Urinary bladder (tissue), 4 donors: ENCODE results near the gene STAMBP. TPM values are rescaled to one million over a fixed set of nuclear protein-coding genes. Genes with fewer than 3 reads are reported as not detected.
"Not testable (repeated sequence)": the region's sequence is repeated elsewhere in the genome, so short reads cannot be mapped to it uniquely, and the experiment has no call there.

Source experiments
- DNase-seq: peaks from one replicate; pipeline ENCODE4 v3.0.0-alpha.2; 2015; ENCODE audit errors: extremely low spot score
- H3K27ac ChIP-seq: one replicate; pipeline ENCODE4 v1.5.1; 2013; ENCODE audit warnings: low read depth, mild to moderate bottlenecking, moderate library complexity
- H3K36me3 ChIP-seq: one replicate; pipeline ENCODE4 v1.6.1; 2013; ENCODE audit warnings: mild to moderate bottlenecking, moderate library complexity; ENCODE audit not compliant: insufficient read depth
- H3K4me1 ChIP-seq: one replicate; pipeline ENCODE4 v1.6.1; 2013; ENCODE audit warnings: mild to moderate bottlenecking, moderate library complexity; ENCODE audit not compliant: insufficient read depth
- H3K4me3 ChIP-seq: one replicate; pipeline ENCODE4 v1.5.1; 2013; ENCODE audit warnings: low read depth, low read length
- WGBS: extraction: QIAGEN DNeasy Blood & Tissue Kit; methylation state at CpG from one replicate; pipeline ENCODE4 v1.1.7; 2013; 5-methylcytosine and 5-hydroxymethylcytosine counted together
- polyA plus RNA-seq: library from polyadenylated mRNA; stranded (reverse); fragments of 200-250 nt; gene quantifications from one replicate; pipeline ENCODE4 v1.2.3, GENCODE V29; 2013
- total RNA-seq: library from RNA; depleted of rRNA; stranded (reverse); fragments of >200 nt; gene quantifications from one replicate; pipeline ENCODE4 v1.2.3, GENCODE V29; 2014
- donor health status: healthy with polysubstance abuse.
- donor health status: healthy.

STAMBP gene
- total RNA-seq (30.4 TPM), polyA plus RNA-seq (35.2 TPM)

GRCh38 chr2:73828818-73829570, at the start of gene STAMBP:
Gene STAMBP (plus strand): TSS chr2:73828961. CDS start chr2:73830857, 1,896 bp downstream.
- H3K36me3 ChIP-seq, result no peaks in the 10 kb centered on the region
- peaks cover 2% of the 10 kb centered on the region for H3K4me1 ChIP-seq
- WGBS, result under 1% methylated on average over 48 of the region's 48 CpGs
- H3K27ac ChIP-seq, result peak within 1 kb of the TSS; percentile 88
- DNase-seq, result peak; percentile 97
- peak within 1 kb of the TSS; percentile 78 for H3K4me3 ChIP-seq

- Histone ChIP-seq H3K4me3 (peak within 1 kb of the TSS; percentile 65), H3K36me3 (no peaks in the 10 kb centered on the region), H3K4me1 (peaks cover 2% of the 10 kb centered on the region), H3K27ac (peak within 1 kb of the TSS; percentile 81)
- under 1% methylated on average over 40 of the region's 40 CpGs for WGBS
- peak; percentile 90 for DNase-seq
Measured at GRCh38 chr2:73779467-73780236, 49.1 kb upstream of the STAMBP start, which contains the start of gene DUSP11. Gene DUSP11 (minus strand): TSS chr2:73780103. CDS start chr2:73779974, 129 bp downstream.

GRCh38 chr2:73780237-73780582, 48.6 kb upstream of the STAMBP start:
- Histone ChIP-seq H3K36me3 (no peaks in the 10 kb centered on the region), H3K4me3 (no peak overlapping the region), H3K4me1 (peaks cover 2% of the 10 kb centered on the region), H3K27ac (no peak overlapping the region)
- DNase-seq, result no peak
- WGBS, result 6% methylated on average over 7 of the region's 7 CpGs

- not testable (repeated sequence) for H3K27ac ChIP-seq, H3K36me3 ChIP-seq, DNase-seq, H3K4me1 ChIP-seq, H3K4me3 ChIP-seq
- WGBS, result 74% methylated on average over 15 of the region's 15 CpGs
Measured at GRCh38 chr2:73783402-73783801, 45.4 kb upstream of the STAMBP start.

- not testable (repeated sequence) for H3K4me3 ChIP-seq, H3K4me1 ChIP-seq, H3K36me3 ChIP-seq, DNase-seq, H3K27ac ChIP-seq
- 57% methylated on average over 3 of the region's 3 CpGs for WGBS
Measured at GRCh38 chr2:73783883-73784282, 44.9 kb upstream of the STAMBP start, which contains the start of gene C2orf78. Gene C2orf78 (plus strand): TSS chr2:73784183. CDS start chr2:73784310, 127 bp downstream.

- no peaks in the 10 kb centered on the region for H3K36me3 ChIP-seq
- no peak for DNase-seq
- H3K4me1 ChIP-seq, result no peaks in the 10 kb centered on the region
- no peak overlapping the region for H3K4me3 ChIP-seq
- no peak overlapping the region for H3K27ac ChIP-seq
Measured at GRCh38 chr2:73811878-73812277, 16.9 kb upstream of the STAMBP start.

GRCh38 chr2:73812635-73813034, 16.1 kb upstream of the STAMBP start:
- H3K27ac ChIP-seq, result no peak overlapping the region
- no peaks in the 10 kb centered on the region for H3K36me3 ChIP-seq
- no peak for DNase-seq
- H3K4me3 ChIP-seq, result no peak overlapping the region
- H3K4me1 ChIP-seq, result no peaks in the 10 kb centered on the region

GRCh38 chr2:73818296-73818695, 10.5 kb upstream of the STAMBP start:
- H3K4me3 ChIP-seq, result no peak overlapping the region
- H3K36me3 ChIP-seq, result no peaks in the 10 kb centered on the region
- H3K4me1 ChIP-seq, result no peaks in the 10 kb centered on the region
- WGBS, result 83% methylated on average over 18 of the region's 18 CpGs
- DNase-seq, result no peak
- no peak overlapping the region for H3K27ac ChIP-seq

GRCh38 chr2:73821227-73821626, 7.5 kb upstream of the STAMBP start:
- Histone ChIP-seq H3K36me3 (no peaks in the 10 kb centered on the region), H3K27ac (no peak overlapping the region), H3K4me1 (no peaks in the 10 kb centered on the region), H3K4me3 (no peak overlapping the region)
- DNase-seq, result no peak
- WGBS, result 18% methylated on average over 2 of the region's 2 CpGs

- Histone ChIP-seq H3K4me3 (no peak overlapping the region), H3K27ac (no peak overlapping the region), H3K4me1 (no peaks in the 10 kb centered on the region), H3K36me3 (no peaks in the 10 kb centered on the region)
- DNase-seq, result no peak
- WGBS, result 60% methylated on average over 2 of the region's 2 CpGs
Measured at GRCh38 chr2:73821669-73822068, 7.1 kb upstream of the STAMBP start.

- no peak overlapping the region for H3K27ac ChIP-seq
- no peaks in the 10 kb centered on the region for H3K36me3 ChIP-seq
- no peak for DNase-seq
- no peak overlapping the region for H3K4me3 ChIP-seq
- 56% methylated on average over 1 of the region's 1 CpG for WGBS
- H3K4me1 ChIP-seq, result no peaks in the 10 kb centered on the region
Measured at GRCh38 chr2:73822276-73822675, 6.5 kb upstream of the STAMBP start.

- no peak for DNase-seq
- H3K4me3 ChIP-seq, result no peak overlapping the region
- 60% methylated on average over 2 of the region's 2 CpGs for WGBS
- no peaks in the 10 kb centered on the region for H3K36me3 ChIP-seq
- H3K27ac ChIP-seq, result no peak overlapping the region
- no peaks in the 10 kb centered on the region for H3K4me1 ChIP-seq
Measured at GRCh38 chr2:73822991-73823390, 5.8 kb upstream of the STAMBP start.

- no peaks in the 10 kb centered on the region for H3K4me1 ChIP-seq
- no peak for DNase-seq
- WGBS, result 42% methylated on average over 2 of the region's 2 CpGs
Measured at GRCh38 chr2:73823416-73823815, 5.3 kb upstream of the STAMBP start.

GRCh38 chr2:73823916-73824523, 4.7 kb upstream of the STAMBP start:
- no peak overlapping the region for H3K4me3 ChIP-seq
- H3K27ac ChIP-seq, result no peak overlapping the region
- H3K4me1 ChIP-seq, result no peaks in the 10 kb centered on the region
- no peaks in the 10 kb centered on the region for H3K36me3 ChIP-seq
- peak; percentile 25 for DNase-seq
- WGBS, result 8% methylated on average over 3 of the region's 3 CpGs

More at GRCh38 chr2:73823416-73823815, 5.3 kb upstream of the STAMBP start:
- Histone ChIP-seq H3K27ac (no peak overlapping the region), H3K4me3 (no peak overlapping the region), H3K36me3 (no peaks in the 10 kb centered on the region)
